ENCODE results near the gene KRT6B. TPM values are rescaled to one million over a fixed set of nuclear protein-coding genes. Genes with fewer than 3 reads are reported as not detected.

Gene KRT6B
- total RNA-seq, 6 experiments from 2014 or later: 0.13 TPM; not detected in 5

- intact Hi-C loops (cut with DNase I): no loop called here
These were observed 35.3 kb upstream of the KRT6B start for GRCh38 chr12:52487211-52487610.

GRCh38 chr12:52486166-52487105, 34.5 kb upstream of the KRT6B start:
- WGBS (ENCODE audit: insufficient coverage, low coverage, low lambda C conversion rate, missing lambda C conversion rate): 64% methylated on average over 5 of the region's 5 CpGs
- H3K9me3 ChIP-seq: no peaks in the 10 kb centered on the region
- no peaks in the 10 kb centered on the region for H3K4me1 ChIP-seq
- no peak for ATAC-seq
- no peaks in the 10 kb centered on the region for H3K27me3 ChIP-seq
- no peaks in the 10 kb centered on the region for H3K36me3 ChIP-seq
- intact Hi-C loops (cut with DNase I): no loop called here
- DNase-seq: no peak
- no peak for TF ChIP-seq POLR2A (IDR thresholded peaks at IDR 0.05)
- TF ChIP-seq CTCF (IDR thresholded peaks at IDR 0.05): no peak
- H3K4me3 ChIP-seq: no peak overlapping the region
- H3K27ac ChIP-seq: no peak overlapping the region

More at GRCh38 chr12:52487211-52487610, 35.3 kb upstream of the KRT6B start:
- Histone ChIP-seq H3K27me3 (no peaks in the 10 kb centered on the region), H3K27ac (no peak overlapping the region), H3K4me3 (no peak overlapping the region), H3K36me3 (no peaks in the 10 kb centered on the region), H3K4me1 (no peaks in the 10 kb centered on the region), H3K9me3 (no peaks in the 10 kb centered on the region)
- 80% methylated on average over 1 of the region's 1 CpG for WGBS (ENCODE audit: insufficient coverage, low coverage, low lambda C conversion rate, missing lambda C conversion rate)
- DNase-seq (no peak), ATAC-seq (no peak)
- TF ChIP-seq CTCF (IDR thresholded peaks at IDR 0.05) (no peak), POLR2A (IDR thresholded peaks at IDR 0.05) (no peak)

- TF ChIP-seq CTCF (IDR thresholded peaks at IDR 0.05): no peak
- TF ChIP-seq POLR2A (IDR thresholded peaks at IDR 0.05): no peak
- 27% methylated on average over 3 of the region's 3 CpGs for WGBS (ENCODE audit: insufficient coverage, low coverage, low lambda C conversion rate, missing lambda C conversion rate)
These were observed 28.1 kb upstream of the KRT6B start for GRCh38 chr12:52480073-52480472.

GRCh38 chr12:52477651-52478050, 25.7 kb upstream of the KRT6B start:
- no peak overlapping the region for H3K27ac ChIP-seq
- ATAC-seq: no peak
- TF ChIP-seq CTCF (IDR thresholded peaks at IDR 0.05): no peak
- TF ChIP-seq POLR2A (IDR thresholded peaks at IDR 0.05): no peak
- no peaks in the 10 kb centered on the region for H3K4me1 ChIP-seq
- WGBS (ENCODE audit: insufficient coverage, low coverage, low lambda C conversion rate, missing lambda C conversion rate): no CpG with 5 or more reads among the region's 2 CpGs
- no peak for DNase-seq
- no peaks in the 10 kb centered on the region for H3K36me3 ChIP-seq
- no peak overlapping the region for H3K4me3 ChIP-seq
- H3K9me3 ChIP-seq: no peaks in the 10 kb centered on the region
- intact Hi-C loops (cut with DNase I): no loop called here
- H3K27me3 ChIP-seq: no peaks in the 10 kb centered on the region

More at GRCh38 chr12:52480073-52480472, 28.1 kb upstream of the KRT6B start:
- H3K4me3 ChIP-seq: no peak overlapping the region
- H3K36me3 ChIP-seq: no peaks in the 10 kb centered on the region
- DNase-seq (no peak), ATAC-seq (no peak)
- H3K4me1 ChIP-seq: no peaks in the 10 kb centered on the region
- intact Hi-C loops (cut with DNase I): no loop called here
- H3K27me3 ChIP-seq: no peaks in the 10 kb centered on the region
- no peak overlapping the region for H3K27ac ChIP-seq
- no peaks in the 10 kb centered on the region for H3K9me3 ChIP-seq
